Effector CD4-positive, alpha-beta T cell (primary cell): ENCODE results near the gene CHRM5. TPM values are rescaled to one million over a fixed set of nuclear protein-coding genes. Genes with fewer than 3 reads are reported as not detected.

Experiments
- DNase-seq: peaks from one replicate; pipeline ENCODE4 v3.0.0-alpha.2; 2020
- total RNA-seq: gene quantifications from one replicate; lab custom pipeline; 2026; lab: John Stamatoyannopoulos, UW

CHRM5 gene
- total RNA-seq, result not detected

GRCh38 chr15:33968224-33968623 lies at the start of gene CHRM5:
CHRM5 (plus strand) TSS chr15:33968497; CDS start chr15:34062718, 94,221 bp downstream.
- no peak for DNase-seq

- DNase-seq, result no peak
These were observed 44.9 kb upstream of the CHRM5 start for GRCh38 chr15:33923446-33923845.

- no peak for DNase-seq
These were observed 42.0 kb upstream of the CHRM5 start for GRCh38 chr15:33926260-33926659.

- DNase-seq, result no peak
These were observed 35.6 kb upstream of the CHRM5 start for GRCh38 chr15:33932734-33933133.

- no peak for DNase-seq
These were observed 33.9 kb upstream of the CHRM5 start for GRCh38 chr15:33934396-33934795.

GRCh38 chr15:33934921-33935320 lies 33.4 kb upstream of the CHRM5 start:
- no peak for DNase-seq

- no peak for DNase-seq
These were observed 26.8 kb upstream of the CHRM5 start for GRCh38 chr15:33941279-33942063.

- DNase-seq, result no peak
These were observed 22.1 kb upstream of the CHRM5 start for GRCh38 chr15:33946152-33946551.

GRCh38 chr15:33955945-33956344 lies 12.4 kb upstream of the CHRM5 start:
- DNase-seq, result no peak

GRCh38 chr15:33956397-33956796 lies 11.9 kb upstream of the CHRM5 start:
- DNase-seq, result no peak

- DNase-seq, result no peak
These were observed 8.3 kb upstream of the CHRM5 start for GRCh38 chr15:33959844-33960548.

GRCh38 chr15:33960549-33960935 lies 7.8 kb upstream of the CHRM5 start:
- DNase-seq, result no peak

GRCh38 chr15:33963831-33964664 lies 4.2 kb upstream of the CHRM5 start:
- no peak for DNase-seq

- no peak for DNase-seq
These were observed 3.6 kb upstream of the CHRM5 start for GRCh38 chr15:33964665-33965040.

GRCh38 chr15:33968821-33969220 lies 524 bp downstream of the CHRM5 start:
- no peak for DNase-seq

GRCh38 chr15:33971811-33972210 lies 3.5 kb downstream of the CHRM5 start:
- DNase-seq, result no peak

GRCh38 chr15:33975022-33975565 lies 6.8 kb downstream of the CHRM5 start:
- no peak for DNase-seq

- DNase-seq, result no peak
These were observed 11.9 kb downstream of the CHRM5 start for GRCh38 chr15:33980159-33980558.

GRCh38 chr15:33982516-33982915 lies 14.2 kb downstream of the CHRM5 start:
- no peak for DNase-seq

- DNase-seq, result no peak
These were observed 17.0 kb downstream of the CHRM5 start for GRCh38 chr15:33985287-33985686.

- no peak for DNase-seq
These were observed 17.5 kb downstream of the CHRM5 start for GRCh38 chr15:33985751-33986150.

- no peak for DNase-seq
These were observed 19.1 kb downstream of the CHRM5 start for GRCh38 chr15:33987444-33987843.

GRCh38 chr15:33988384-33988783 lies 20.1 kb downstream of the CHRM5 start:
- no peak for DNase-seq
